ENCODE measurements around the gene NBEA. TPM values are rescaled to one million over a fixed set of nuclear protein-coding genes. Genes with fewer than 3 reads are reported as not detected.

The NBEA gene
- total RNA-seq, 1 experiment from 2014 or later, result 3.3 TPM

DNA sequence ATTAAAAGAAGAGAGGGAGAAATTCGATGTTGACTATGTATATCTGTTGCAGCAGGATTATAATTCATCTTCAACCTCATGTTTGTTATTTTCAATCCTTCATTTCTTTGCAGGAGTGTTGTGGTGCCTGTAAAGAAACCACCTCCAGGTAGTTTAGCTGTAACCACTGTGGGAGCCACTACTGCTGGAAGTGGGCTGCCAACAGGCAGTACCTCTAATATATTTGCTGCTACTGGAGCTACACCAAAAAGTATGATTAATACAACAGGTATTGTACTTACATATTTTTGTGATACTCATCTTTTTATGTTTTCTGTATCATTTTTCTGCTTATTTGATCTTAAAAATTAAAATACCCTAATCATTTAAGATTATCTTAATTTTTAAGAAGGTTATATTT lies 266.5 kb downstream of the NBEA start:
- no peak for DNase-seq (ENCODE audit: low read depth, low spot score)
- Histone ChIP-seq H3K4me3 (ENCODE audit: low read depth in 2 of 2, low read length in 2 of 2) (no peak overlapping the region), H3K36me3 (ENCODE audit: control insufficient read depth, insufficient read depth, low read length) (no peaks in the 10 kb centered on the region), H3K9me3 (ENCODE audit: control insufficient read depth, insufficient read depth, low read depth, low read length) (no peaks in the 10 kb centered on the region), H3K27me3 (ENCODE audit: control insufficient read depth, insufficient read depth, low read length) (no peaks in the 10 kb centered on the region), H3K27ac (ENCODE audit: low read length) (no peak overlapping the region), H3K4me1 (ENCODE audit: control insufficient read depth, insufficient read depth, low read length) (no peaks in the 10 kb centered on the region)
- ATAC-seq, result no peak
- in situ Hi-C loops (cut with HindIII; ENCODE audit: low pct_unique_long_range_greater_than_20kb, low sequenced_read_pairs), result no loop called here
- no peak for TF ChIP-seq POLR2AphosphoS5 (IDR thresholded peaks at IDR 0.05; ENCODE audit: low read depth, low read length)
- TF ChIP-seq CTCF (IDR thresholded peaks at IDR 0.05), result no peak
- TF ChIP-seq, protein P1, sequence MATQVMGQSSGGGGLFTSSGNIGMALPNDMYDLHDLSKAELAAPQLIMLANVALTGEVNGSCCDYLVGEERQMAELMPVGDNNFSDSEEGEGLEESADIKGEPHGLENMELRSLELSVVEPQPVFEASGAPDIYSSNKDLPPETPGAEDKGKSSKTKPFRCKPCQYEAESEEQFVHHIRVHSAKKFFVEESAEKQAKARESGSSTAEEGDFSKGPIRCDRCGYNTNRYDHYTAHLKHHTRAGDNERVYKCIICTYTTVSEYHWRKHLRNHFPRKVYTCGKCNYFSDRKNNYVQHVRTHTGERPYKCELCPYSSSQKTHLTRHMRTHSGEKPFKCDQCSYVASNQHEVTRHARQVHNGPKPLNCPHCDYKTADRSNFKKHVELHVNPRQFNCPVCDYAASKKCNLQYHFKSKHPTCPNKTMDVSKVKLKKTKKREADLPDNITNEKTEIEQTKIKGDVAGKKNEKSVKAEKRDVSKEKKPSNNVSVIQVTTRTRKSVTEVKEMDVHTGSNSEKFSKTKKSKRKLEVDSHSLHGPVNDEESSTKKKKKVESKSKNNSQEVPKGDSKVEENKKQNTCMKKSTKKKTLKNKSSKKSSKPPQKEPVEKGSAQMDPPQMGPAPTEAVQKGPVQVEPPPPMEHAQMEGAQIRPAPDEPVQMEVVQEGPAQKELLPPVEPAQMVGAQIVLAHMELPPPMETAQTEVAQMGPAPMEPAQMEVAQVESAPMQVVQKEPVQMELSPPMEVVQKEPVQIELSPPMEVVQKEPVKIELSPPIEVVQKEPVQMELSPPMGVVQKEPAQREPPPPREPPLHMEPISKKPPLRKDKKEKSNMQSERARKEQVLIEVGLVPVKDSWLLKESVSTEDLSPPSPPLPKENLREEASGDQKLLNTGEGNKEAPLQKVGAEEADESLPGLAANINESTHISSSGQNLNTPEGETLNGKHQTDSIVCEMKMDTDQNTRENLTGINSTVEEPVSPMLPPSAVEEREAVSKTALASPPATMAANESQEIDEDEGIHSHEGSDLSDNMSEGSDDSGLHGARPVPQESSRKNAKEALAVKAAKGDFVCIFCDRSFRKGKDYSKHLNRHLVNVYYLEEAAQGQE (IDR thresholded peaks at IDR 0.05; ENCODE audit: insufficient read depth in 1 of 2, low read depth in 2 of 2, low read length in 1 of 2), result no peak
- TF ChIP-seq SIN3A (IDR thresholded peaks at IDR 0.05; ENCODE audit: borderline replicate concordance, insufficient read depth, low read depth, low read length), result no peak
- TF ChIP-seq TCF7L2 (IDR thresholded peaks at IDR 0.05; ENCODE audit: low read depth, low read length), result no peak
- no TSS peak for BruUV-seq (replicated peaks)
- ChIA-PET CTCF (no interaction called here), POLR2A (no interaction called here)
- intact Hi-C loops (cut with micrococcal nuclease; ENCODE audit: unreplicated experiment), result no loop called here

DNA sequence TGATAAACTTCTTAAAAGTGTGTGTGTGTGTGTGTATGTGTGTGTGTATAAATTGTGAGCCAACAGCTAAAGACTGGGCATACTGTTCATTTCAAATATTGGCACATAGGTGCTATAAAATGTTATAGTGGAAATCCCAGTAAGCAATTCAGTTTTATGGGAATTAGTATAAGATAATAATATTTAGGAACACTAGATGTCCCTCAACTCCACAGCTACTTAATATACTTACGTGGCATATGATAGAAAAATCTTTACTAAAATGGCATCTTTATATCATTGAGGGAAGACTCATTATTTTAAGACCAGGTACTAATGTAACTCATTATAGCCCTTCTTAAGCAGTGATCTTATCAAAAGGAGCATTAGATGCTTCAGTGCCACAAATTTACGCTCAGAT lies 268.2 kb downstream of the NBEA start:
- no peaks in the 10 kb centered on the region for H3K9me3 ChIP-seq (ENCODE audit: control insufficient read depth, insufficient read depth, low read depth, low read length)
- in situ Hi-C loops (cut with HindIII; ENCODE audit: low pct_unique_long_range_greater_than_20kb, low sequenced_read_pairs), result no loop called here
- CTCF ChIA-PET, result no interaction called here
- no peak overlapping the region for H3K4me3 ChIP-seq (ENCODE audit: low read depth in 2 of 2, low read length in 2 of 2)
- intact Hi-C loops (cut with micrococcal nuclease; ENCODE audit: unreplicated experiment), result loop anchor here (10.0 kb wide), 1 partner anchor 515 kb away; no protein-coding TSS in a partner anchor
- no peaks in the 10 kb centered on the region for H3K4me1 ChIP-seq (ENCODE audit: control insufficient read depth, insufficient read depth, low read length)
- H3K27me3 ChIP-seq (ENCODE audit: control insufficient read depth, insufficient read depth, low read length), result no peaks in the 10 kb centered on the region
- DNase-seq (ENCODE audit: low read depth, low spot score), result no peak
- no peaks in the 10 kb centered on the region for H3K36me3 ChIP-seq (ENCODE audit: control insufficient read depth, insufficient read depth, low read length)
- no peak for ATAC-seq
- H3K27ac ChIP-seq (ENCODE audit: low read length), result no peak overlapping the region
- BruUV-seq (replicated peaks), result no TSS peak
- POLR2A ChIA-PET, result no interaction called here
- TF ChIP-seq SIN3A (IDR thresholded peaks at IDR 0.05; ENCODE audit: borderline replicate concordance, insufficient read depth, low read depth, low read length) (no peak), TCF7L2 (IDR thresholded peaks at IDR 0.05; ENCODE audit: low read depth, low read length) (no peak), CTCF (IDR thresholded peaks at IDR 0.05) (no peak; the same call in 1 of the 2 replicates), POLR2AphosphoS5 (IDR thresholded peaks at IDR 0.05; ENCODE audit: low read depth, low read length) (no peak)
- TF ChIP-seq, protein P1 (IDR thresholded peaks at IDR 0.05; ENCODE audit: insufficient read depth in 1 of 2, low read depth in 2 of 2, low read length in 1 of 2), result no peak
